GM18868 (cell line): Measurements from ENCODE around the gene CCNB1.
"Not testable (repeated sequence)": the region's sequence is repeated elsewhere in the genome, so short reads cannot be mapped to it uniquely, and the experiment has no call there.

ENCODE experiments used
- ATAC-seq: cut with Tn5 transposase; IDR thresholded peaks from one replicate; pipeline ENCODE4 v1.9.1; 2021; ENCODE audit warnings: mild to moderate bottlenecking, moderate library complexity; ENCODE audit not compliant: unreplicated experiment

CCNB1 gene

DNA sequence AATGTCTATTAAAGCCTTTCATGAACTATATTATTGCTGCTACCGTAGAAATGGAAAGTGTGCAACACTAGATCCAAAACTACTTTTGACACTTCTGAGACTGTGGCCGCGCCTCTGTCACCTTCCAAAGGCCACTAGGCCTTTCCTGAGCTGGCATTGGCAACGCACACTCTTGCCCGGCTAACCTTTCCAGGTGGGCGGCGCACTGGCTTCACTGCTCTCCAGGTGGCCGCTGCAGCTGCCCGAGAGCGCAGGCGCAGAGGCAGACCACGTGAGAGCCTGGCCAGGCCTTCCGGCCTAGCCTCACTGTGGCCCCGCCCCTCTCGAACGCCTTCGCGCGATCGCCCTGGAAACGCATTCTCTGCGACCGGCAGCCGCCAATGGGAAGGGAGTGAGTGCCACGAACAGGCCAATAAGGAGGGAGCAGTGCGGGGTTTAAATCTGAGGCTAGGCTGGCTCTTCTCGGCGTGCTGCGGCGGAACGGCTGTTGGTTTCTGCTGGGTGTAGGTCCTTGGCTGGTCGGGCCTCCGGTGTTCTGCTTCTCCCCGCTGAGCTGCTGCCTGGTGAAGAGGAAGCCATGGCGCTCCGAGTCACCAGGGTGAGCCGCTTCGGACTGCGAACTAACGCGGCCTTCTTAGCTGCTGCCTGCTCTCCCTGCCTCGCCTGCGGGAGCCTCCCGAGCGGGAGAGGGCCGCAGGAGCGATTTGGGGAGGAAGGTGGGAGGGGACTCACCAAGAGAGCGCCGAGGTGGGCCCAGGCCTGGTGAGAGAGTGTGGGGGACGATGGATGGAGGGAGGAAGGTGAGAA is at the start of gene CCNB1:
Gene CCNB1, plus strand, starts transcription at position 465 of the 807 bp plus-strand sequence. Its CDS starts 113 bp downstream, at position 578.
- ATAC-seq: peak; percentile 99

DNA sequence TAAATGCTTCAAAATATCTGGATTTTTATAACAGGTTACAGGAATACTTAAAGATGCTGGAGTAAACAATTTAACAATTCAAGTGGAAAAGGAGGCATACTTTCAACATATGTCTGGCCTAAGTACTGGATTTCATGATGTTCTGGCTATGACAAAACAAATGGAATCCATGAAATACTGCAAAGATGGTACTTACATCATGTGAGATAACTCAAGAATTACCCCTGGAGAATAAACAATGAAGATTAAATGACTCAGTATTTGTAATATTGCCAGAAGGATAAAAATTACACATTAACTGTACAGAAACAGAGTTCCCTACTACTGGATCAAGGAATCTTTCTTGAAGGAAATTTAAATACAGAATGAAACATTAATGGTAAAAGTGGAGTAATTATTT is 37.5 kb upstream of the CCNB1 start:
- no peak for ATAC-seq

DNA sequence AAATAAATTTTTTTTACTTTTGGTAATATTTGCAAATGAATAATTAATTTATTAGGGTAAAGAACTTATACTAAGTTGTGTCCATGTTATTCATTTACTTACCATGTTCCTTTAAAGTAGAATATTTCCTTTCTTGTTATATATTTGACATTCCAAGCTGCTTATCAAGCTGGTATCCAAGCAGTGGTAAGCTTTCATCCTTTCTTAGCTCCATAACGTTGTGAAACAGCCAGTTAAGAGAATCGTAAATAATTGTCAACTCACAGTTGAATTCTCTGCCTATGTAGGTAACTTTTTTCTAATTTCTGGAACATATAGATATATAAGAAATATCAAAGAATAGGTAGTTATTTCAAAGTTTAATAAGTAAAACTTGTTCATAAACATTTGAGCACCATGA is 36.7 kb upstream of the CCNB1 start:
- ATAC-seq: no peak

DNA sequence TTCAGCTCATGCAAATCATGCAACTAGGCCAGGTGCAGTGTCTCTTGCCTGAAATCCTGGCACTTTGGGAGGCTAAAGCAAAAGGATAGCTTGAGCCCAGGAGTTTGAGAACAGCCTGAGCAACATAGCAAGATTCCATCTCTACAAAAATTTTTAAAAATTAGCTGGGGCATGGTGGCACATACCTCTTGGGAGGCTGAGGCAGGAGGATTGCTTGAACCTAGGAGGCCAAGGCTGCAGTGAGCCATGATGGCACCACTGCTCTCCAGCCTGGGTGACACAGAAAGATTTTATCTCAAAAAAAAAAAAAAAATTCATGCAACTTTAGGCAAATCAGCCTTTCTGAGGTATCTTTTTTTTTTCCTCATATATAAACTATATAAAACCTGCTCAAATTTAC is 35.6 kb upstream of the CCNB1 start:
- no peak for ATAC-seq

DNA sequence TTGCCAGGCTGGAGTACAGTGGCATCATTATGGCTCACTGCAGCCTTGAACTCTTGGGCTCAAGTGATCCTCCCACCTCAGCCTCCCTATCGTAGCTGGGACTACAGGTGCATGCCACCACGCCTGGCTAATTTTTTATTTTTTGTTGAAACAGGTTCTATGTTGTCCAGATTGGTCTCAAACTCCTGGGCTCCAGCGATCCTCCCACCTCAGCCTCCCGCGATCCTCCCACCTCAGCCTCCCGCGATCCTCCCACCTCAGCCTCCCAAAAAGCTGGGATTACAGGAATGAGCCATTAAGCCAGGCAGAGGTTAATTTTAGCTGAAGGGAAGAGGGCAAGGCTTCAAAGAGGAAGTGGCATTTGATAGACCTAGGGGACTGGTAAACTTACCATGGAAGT is 32.8 kb upstream of the CCNB1 start:
- no peak for ATAC-seq

DNA sequence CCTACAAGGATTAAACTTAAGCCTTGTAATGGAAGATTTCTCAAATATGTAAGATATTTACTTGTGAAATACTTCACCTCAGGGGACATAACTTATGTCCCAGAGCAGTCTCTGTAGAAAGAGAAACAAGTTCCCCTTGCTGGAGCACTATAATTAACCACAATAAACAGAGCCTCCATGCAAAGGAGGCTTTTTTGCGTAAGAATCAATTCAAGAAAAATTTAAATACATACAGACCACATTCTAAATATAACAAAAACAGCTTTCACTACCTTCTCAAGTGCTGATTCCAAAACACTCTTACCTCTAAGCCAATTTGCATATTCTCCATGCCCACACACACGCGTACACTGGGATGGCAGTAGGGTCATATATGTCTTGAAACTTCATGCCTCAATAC is 30.7 kb upstream of the CCNB1 start:
- peak; percentile 93 for ATAC-seq

DNA sequence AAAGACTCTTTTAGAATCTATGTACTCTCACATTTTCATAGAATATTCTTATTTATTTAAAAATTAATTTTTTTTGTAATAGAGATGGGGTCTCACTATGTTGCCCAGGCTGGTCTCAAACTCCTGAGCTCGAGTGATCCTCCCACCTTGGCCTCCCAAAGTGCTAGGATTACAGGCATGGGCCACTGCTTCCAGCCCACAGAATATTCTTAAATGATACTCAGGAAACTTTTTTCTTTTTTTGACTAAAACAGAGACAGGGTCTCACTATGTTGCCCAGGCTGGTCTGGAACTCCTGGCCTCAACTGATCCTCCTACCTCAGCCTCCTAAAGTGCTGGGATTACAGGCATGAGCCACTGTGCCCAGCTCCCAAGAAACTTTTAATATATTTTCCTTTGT is 29.7 kb upstream of the CCNB1 start:
- ATAC-seq: not testable (repeated sequence)

DNA sequence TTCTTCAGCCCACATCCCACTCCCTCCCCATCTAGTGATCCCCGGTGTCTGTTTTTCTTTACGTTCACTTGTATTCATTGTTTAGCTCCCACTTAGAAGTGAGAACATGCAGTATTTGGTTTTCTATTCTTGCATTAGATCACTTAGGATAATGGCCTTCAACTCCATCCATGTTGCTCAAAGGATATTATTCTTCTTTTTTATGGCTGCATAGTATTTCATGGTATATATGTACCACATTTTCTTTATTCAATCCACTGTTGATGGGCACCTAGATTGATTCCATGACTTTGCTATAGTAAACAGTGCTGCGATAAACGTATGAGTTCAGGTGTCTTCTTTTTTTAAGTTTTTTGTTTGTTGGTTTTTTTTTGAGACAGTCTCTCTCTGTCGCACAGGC is 29.1 kb upstream of the CCNB1 start:
- no peak for ATAC-seq

DNA sequence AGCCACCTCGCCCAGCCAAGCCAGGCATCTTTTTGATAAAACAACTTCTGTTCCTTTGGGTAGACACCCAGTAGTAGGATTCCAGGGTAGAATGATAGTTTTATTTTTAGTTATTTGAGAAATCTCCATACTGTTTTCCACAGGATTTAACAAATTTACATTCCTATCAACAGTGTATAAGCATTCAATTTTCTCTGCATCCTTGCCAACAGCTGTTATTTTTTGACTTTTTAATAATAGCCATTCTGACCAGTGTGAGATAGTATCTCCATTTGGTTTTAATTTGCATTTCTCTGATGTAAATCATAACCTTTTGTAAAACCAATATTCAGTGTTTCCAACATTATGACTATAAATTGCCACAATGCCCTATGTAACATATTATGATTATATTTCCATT is 28.2 kb upstream of the CCNB1 start:
- ATAC-seq: no peak

DNA sequence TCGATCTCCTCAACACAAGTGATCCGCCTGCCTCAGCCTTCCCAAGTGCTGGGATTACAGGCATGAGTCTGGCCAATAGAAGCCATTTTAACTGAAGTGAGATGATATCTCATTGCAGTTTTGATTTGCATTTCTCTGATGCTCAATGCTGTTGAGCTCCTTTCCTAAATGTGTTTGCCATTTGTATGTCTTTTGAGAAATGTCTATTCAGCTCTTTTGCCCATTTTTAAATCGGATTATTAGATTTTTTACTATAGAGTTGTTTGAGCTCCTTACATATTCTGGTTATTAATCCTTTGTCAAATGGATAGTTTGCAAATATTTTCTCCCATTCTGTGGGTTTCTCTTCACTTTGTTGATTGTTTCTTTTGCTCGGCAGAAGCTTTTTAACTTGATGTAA is 26.7 kb upstream of the CCNB1 start:
- not testable (repeated sequence) for ATAC-seq

DNA sequence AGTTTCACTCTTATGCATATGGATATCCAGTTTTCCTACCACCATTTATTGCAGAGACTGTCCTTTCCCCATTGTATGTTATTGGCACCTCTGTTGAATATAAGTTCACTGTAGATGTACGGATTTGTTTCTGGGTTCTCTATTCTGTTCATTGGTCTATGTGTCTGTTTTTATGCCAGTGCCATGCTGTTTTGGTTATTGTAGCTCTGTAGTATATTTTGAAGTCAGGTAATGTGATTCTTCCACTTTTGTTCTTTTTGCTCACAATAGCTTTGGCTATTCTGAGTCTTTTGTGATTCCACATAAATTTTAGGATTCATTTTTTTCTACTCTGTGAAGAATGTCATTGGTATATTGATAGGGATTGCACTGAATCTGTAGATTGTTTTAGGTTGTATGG is 26.1 kb upstream of the CCNB1 start:
- no peak for ATAC-seq

DNA sequence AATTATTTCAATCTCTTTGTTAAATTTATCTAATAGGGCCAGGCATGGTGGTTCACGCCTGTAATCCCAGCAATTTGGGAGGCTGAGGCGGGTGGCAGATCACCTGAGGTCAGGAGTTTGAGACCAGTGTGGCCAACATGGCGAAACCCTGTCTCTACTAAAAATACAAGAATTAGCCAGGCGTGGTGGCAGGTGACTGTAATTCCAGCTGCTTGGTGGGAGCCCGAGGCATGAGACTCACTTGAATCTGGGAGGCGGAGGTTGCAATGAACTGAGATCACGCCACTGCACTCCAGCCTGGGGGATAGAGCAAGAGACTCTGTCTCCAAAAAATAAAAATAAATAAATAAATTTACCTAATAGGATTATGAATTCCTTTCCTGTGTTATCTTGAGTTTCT is 18.4 kb upstream of the CCNB1 start:
- not testable (repeated sequence) for ATAC-seq

DNA sequence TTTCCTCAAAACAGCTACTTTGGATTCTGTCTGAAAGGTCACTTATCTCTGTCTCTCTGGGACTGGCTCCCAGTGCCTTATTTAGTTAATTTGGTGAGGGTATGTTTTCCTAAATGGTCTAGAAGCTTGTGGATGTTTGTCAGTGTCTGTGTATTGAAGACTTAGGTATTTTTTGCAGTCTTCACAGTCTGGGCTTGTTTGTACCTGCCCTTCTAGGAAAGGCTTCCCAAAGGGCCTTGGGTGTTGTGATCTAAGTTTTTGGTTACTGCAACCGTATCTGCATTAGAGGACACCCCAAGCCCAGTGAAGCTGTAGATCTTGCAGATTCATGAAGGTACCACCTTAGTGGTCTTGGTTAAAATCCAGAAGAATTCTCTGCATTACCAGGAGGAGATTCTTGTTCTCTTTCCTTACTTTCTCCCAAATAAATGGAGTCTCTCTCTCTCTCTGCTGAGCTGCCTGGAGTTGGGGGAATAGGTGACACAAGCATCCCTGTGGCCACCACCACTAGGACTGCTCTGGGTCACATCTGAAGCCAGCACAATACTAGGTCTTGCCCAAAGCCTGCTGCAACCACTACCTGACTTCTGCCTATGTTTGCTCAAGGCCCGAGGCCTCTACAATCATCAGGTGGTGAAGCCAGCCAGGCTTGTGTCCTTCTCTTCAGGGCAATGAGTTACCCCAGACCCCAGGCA is 17.8 kb upstream of the CCNB1 start:
- no peak for ATAC-seq

DNA sequence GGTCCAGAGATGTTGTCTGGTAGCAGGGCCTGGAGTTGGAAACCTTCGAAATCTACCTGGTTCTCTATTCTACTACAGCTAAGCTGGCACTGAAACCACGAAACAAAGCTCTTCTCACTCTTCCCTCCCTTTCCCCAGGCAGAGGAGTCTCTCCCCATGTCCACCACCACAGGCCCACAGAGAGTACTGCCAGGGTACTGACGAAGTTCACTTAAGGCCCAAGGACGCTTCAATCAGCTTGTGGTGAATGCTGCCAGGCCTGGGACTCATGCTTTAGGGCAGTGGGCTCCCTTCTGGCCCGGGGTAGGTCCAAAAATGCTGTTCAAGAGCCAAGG is 17.3 kb upstream of the CCNB1 start:
- ATAC-seq: no peak

DNA sequence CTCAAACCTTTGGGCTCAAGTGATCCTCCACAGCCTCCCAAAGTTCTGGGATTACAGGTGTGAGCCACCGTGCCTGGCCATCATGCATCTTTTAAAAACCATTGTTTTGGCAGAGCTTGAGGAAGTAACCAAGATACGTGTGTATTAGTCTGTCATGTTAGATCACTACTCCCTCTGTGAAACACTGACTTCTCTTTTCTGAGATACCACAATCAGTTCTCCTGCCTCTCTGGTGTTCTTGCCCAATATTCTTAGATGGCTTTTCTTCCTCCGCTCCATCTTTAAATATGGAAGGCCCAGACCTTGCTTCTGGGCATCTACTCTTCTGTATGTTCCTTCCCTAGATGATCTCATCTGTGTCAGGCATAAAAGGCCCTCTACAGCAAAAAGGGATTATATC is 14.2 kb upstream of the CCNB1 start:
- no peak for ATAC-seq

DNA sequence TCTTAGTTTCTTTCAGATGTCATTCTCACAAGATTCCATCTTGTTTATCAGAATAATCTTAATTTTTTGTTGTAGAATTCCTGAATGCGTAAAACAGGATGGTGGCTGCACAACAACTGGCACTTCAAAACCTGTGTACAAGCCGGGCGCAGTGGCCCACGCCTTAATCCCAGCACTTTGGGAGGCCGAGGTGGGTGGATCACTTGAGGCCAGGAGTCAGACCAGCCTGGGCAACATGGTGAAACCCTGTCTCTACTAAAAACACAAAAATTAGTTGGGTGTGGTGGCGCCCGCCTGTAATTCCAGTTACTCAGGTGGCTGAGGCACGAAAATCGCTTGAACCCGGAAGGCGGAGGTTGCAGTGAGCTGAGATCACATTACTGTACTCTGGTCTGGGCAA is 10.5 kb upstream of the CCNB1 start:
- ATAC-seq: no peak

DNA sequence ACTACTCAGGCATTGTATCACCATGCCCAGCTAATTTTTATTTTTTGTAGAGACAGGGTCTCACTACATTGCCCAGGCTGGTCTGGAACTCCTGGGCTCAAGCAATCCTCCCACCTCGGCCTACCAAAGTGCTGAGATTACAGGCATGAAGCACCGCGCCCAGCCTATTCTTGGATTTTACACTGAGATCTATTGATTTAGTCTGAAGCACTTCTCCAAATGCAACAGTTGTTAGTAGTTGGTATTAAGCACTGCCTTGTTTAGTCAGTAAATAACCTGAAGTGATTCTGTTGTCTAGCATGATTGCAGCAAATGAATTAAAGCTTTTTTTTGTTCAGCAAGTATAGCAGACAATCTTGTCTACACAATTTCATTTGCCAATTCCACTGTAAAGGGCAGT is 8.9 kb upstream of the CCNB1 start:
- ATAC-seq: no peak

DNA sequence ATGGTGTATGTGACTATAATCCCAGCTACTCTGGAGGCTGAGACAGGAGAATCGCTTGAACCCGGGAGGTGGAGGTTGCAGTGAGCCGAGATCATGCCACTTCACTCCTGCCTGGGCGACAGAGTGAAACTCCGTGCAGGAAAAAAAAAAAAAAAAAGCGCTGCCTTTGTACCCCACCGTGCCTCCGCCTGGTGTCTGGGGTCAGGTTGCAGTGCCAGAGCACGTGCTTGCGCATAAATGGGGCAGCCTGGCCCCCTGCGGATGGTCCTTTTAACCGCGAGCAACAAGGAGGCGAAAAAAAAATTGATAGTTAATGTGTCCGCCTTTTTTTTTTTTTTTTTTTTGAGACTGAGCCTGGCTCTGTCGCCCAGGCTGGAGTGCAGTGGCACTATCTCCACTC is 6.3 kb upstream of the CCNB1 start:
- no peak for ATAC-seq

DNA sequence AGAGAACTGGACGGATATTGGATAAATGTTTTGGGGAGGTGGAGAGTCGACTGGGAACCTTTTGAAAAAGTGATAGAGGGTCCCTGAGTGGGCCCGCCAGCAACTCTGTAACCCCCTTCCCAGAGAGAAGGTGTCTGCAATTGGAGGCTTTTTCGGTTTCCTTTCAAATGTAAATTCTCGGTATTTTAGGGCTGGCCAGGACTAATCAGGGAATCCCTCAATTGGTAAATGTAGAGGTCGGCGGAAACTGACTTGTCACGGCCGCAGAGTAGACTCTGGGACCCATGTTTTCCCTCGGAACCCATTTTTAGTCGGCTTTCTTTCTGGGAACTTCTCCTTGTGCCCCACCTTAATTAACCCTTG is 524 bp downstream of the CCNB1 start:
- ATAC-seq: no peak

DNA sequence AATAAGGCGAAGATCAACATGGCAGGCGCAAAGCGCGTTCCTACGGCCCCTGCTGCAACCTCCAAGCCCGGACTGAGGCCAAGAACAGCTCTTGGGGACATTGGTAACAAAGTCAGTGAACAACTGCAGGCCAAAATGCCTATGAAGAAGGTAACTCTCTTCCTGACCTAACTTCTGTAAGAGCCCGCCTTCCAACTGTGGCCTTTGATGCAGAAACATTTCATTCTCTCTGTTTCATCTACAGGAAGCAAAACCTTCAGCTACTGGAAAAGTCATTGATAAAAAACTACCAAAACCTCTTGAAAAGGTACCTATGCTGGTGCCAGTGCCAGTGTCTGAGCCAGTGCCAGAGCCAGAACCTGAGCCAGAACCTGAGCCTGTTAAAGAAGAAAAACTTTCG is 979 bp downstream of the CCNB1 start:
- no peak for ATAC-seq

DNA sequence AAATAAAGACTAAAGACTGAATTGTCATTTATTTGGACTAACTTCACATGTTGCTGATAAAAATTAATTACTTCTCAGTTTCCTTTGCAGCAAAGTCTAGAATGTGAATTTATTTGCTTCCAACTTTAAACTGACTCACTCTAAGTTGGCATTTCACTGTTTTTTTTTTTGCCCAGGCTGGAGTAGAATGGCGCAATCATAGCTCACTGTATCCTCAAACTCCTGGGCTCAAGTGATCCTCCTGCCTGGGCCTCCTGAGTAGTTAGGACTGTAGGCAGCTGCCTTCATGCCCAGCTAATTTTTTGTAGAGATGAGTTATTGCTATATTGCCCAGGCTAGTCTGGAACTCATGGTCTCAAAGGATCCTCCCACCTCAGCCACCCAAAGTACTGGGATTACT is 3.5 kb downstream of the CCNB1 start:
- ATAC-seq: no peak

DNA sequence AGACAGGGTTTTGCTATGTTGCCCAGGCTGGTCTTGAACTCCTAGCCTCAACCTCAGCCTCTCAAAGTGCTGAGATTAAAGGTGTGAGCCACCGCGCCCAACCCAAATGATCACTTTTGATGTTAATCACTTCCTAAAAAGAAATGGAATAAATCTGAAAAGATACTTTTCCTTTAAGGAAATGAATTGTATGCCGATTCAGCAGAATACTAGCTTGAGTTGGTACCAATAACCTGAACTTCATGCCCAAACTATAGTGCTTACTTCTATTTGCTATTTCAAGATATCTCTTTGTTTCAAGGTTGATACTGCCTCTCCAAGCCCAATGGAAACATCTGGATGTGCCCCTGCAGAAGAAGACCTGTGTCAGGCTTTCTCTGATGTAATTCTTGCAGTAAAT is 4.0 kb downstream of the CCNB1 start:
- ATAC-seq: no peak
